ENCODE results near the gene FXYD4.

FXYD4 gene

GRCh38 chr10:43347997-43348396 is 23.4 kb upstream of the FXYD4 start:
- no peak for DNase-seq

DNA sequence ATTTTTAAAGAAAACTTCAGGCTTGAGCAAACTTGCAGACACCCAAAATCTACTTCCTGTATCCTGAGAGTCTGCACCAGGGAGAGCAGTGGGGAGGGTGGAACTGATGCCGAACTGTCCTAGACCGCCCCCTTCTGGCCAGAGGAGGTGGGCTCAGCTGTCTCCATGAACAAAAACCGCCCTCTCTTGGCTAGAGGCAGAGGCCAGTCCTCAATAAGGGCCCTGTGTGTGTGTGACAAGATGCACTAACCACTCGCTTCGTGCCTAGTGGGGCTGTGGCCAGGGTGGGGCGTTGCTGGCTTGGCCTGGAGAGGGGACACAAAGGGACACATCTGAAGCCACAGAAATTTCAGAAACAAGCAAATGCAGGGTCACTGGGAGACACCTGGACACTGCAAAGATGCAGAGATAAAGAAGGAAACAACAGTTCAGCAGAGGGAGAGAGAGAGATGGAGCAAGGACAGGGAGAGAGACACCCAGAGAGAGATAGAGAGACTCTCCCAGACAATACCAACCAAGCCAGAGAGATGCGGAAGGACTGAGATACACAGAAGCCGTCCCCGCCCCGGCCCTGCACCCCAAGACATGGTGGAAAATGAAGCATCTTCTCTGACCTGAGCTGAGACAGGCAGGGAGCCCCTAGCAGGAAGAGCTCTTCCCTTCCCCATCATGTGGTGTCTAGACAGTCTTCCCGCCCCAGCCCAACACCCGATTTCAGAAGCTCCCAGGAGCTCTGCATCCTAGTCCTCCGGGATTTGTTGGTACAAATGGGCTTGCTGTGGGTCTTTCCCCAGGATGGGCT is 22.7 kb upstream of the FXYD4 start:
- peak; percentile 85 for DNase-seq

DNA sequence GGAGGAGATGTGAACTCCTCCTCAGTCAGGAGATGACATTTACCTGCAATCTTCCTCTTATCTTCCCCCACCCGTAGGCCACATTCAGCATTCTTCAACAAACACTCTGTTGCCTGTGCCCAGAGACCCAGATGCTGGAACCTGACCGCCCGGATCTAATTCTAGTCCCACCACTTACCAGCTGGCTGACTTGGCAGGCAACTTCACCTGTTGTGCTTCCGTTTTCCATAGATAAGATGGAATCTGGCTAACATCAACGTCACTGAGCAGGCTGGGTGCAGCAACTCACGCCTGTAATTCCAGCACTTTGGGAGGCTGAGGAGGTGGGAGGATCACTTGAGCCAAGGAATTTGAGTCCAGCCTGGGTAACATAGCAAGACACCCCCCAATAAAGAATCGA is 21.3 kb upstream of the FXYD4 start:
- no peak for DNase-seq

GRCh38 chr10:43350686-43351085 is 20.8 kb upstream of the FXYD4 start:
- no peak for DNase-seq

DNA sequence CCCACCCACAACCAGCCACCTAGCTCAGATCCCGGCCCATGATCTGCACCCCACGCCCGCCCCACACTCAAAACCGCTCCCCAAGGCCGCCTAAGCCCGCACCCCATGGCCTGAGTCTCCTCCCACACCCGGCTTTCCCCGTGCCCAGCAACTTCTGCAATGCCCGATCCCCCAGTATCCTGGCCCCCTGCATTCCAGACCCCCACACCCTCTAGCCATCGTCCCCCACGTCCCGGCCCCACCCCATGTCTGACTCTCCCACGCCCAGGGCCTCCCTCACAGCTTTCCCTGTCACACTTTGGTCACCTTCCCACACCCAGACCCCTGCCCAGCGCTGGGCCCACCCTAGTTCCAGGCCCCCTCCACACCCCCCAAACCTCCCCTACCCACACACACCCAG is 20.1 kb upstream of the FXYD4 start:
- no peak for DNase-seq

- no peak for DNase-seq
Measured at GRCh38 chr10:43352951-43353350, 18.5 kb upstream of the FXYD4 start.

- DNase-seq, result no peak
Measured at GRCh38 chr10:43353495-43354329, 17.7 kb upstream of the FXYD4 start.

- no peak for DNase-seq
Measured at GRCh38 chr10:43354330-43354635, 17.2 kb upstream of the FXYD4 start.

GRCh38 chr10:43354879-43355380 is 16.5 kb upstream of the FXYD4 start:
- DNase-seq, result no peak

DNA sequence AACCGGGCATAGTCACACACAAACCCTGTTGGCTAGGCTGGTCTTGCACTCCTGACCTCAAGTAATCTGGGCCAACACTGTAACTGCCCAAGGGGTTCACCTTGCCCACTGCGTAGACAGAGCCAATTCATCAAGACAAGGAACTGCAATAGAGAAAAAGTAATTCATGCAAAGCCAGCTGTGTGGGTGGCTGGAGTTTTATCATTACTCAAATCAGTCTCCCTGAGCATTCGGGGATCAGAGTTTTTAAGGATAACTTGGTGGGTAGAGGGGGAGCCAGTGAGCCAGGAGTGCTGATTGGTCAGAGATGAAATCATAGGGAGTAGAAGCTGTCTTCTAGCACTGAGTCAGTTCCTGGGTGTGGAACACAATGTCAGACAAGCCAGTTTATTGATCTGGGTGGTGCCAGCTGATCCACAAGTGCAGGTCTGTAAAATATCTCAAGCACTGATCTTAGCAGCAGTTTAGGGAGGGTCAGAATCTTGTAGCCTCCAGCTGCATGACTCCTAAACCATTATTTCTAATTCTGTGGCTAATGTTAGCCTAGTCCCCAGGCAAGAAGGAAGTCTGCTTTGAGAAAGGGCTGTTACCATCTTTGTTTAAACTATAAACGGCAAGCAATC is 15.6 kb upstream of the FXYD4 start:
- DNase-seq, result peak; percentile 30

DNA sequence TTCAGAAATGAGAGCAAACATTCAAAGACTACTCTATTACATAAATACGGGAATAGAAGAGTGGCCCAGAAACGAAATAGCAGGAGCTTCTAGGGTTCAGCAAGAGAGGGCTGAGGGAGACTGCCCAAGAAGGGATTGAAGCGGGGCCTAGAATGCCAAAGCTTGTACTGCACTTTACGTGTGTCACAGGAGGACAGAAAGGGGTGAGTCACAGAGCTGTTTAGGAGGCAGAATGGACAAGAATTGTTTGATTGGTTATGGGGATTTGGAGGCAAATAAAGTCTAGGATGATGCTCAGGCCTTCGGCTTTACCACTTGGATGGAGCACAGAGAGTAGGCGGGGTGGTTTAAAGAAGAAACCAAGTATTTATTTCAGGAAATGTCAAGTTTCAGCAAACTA is 11.3 kb upstream of the FXYD4 start:
- DNase-seq, result no peak

GRCh38 chr10:43361547-43362190 is 9.8 kb upstream of the FXYD4 start:
- DNase-seq, result no peak

DNA sequence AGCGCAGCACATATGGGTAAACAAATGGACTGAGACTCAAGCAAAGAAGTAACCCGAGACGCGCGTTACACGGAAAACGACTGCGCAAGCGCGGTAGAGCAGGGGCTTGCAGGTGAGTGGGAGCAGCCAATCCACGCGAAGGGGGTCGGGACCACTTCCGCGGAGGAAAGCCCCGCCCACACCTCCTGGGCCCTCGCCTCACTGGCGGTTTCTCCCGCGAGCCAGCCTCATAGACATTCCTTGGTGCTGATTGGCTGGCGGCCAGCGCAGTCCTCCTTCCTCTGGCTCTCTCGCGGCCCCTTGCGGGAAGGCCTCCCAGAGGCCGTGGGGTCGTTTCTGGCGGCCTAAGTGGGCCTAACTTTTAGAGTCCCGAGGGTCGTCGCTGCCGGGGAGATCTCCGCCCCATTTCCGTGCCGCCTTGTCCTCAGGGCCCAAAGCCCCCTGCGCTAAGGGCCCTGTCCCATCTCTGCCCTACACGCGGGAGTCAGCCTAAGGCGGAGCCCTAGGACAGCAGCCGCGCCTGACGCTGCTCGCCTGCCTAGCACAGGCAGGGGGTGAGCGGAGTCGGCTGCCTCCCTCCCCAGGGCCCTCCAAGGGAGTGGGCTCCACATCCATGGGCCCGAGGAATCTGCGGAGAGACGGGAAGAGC is 9.1 kb upstream of the FXYD4 start:
- peak; percentile 96 for DNase-seq

DNA sequence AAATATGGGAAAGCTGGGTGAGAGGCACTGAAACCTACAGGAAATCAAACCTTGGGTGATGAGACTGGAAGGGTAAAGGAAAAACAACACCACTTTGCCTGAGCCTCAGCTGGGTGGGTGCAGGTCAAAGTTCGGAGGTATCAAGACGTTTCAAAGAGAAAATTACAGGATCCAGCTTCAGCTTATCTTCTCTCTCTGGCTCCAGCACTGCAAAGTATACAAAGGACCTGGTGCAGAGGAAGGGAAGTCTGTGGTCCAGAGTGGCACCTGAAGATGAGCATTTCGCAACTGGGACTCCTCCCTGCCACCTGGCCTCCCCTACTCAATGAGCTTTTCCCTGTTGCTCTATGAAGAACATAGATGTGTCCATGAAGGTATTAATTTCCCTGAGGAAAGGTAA is 6.4 kb upstream of the FXYD4 start:
- no peak for DNase-seq

DNA sequence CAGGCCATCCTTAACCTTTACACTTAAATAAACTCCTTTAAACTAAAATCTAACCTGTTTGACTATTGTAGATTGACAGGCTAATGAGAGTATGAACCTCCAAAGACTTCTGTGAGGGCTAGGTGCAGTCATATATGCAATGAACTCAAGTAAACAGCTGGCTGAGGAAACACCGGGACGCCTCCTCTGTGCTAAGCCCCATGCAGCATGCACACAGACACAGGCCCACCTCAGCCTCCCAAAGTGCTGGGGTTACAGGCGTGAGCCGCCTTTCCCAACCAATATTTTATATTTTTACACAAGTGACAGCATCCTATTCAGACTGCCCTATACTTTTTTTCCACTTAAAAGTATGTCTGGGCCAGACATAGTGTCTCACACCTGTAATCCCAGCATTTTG is 1.5 kb upstream of the FXYD4 start:
- DNase-seq, result no peak

DNA sequence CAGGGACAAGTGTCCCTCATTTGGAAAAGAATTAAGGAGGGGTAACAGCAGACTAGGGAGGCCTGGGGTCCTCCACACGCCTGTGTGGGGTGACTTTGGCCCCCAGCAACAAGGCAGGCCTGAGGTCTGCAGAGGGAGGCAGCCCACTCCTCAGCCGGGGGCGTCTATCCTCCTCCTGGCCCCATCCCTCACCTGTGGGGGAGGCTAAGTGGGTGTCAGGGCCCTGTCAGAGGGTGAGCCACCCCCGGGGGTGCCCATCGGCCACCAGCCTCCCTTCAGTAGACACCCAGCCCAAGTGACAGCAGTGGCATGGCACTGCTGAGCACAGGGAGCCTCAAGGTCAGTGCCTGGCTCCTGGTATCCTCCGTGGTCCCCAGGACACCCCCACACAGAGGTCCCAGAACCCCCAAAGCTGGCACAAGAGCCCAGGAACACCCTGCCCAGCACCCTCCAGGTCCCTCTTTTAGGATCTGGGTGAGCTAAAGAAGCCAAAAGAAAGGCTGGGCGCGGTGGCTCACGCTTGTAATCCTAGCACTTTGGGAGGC is 693 bp upstream of the FXYD4 start:
- no peak for DNase-seq

DNA sequence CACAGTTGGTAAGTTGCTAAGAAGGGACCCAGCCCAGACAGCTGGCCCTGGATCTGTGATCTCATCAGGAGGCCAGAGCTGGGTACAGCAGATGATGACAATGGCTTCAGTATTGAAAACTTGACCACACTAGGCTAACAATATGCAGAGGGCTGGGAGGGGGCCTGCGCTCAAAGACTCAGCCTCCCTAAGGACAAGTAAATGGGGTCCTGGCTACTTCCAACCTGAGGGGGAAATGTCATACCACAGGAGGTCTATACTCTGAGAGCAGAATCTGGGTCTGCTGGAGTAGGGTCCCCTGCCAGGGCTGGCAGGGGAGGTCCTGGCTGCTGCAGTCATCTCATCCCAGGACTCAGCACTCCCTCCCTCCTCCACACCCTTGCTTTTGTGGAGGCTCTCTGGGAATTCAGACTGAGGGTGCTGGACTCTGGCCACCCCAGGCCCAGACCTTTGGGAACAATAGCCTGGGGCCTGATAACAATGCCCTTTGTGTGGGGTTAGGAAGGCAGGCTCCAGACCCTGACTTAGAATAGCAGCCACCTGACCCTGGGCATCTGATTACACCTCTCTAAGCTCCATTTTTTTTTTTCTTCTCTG is 1.4 kb downstream of the FXYD4 start:
- DNase-seq, result no peak

DNA sequence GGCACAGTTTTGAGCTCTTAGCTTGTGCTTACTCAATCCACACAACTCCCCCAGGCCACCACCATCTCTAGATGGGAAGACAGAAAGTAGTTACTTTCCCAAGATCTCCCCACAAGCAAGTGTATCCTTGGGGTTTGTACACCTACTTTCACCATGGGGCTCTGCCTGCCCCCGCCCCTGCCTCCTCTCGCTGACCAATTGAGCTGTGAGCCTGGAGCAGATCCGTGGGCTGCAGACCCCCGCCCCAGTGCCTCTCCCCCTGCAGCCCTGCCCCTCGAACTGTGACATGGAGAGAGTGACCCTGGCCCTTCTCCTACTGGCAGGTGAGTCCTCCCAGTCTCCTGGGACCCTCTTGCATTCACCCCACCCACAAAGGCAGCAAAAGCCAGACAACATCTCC is 2.0 kb downstream of the FXYD4 start:
- no peak for DNase-seq

- no peak for DNase-seq
Measured at GRCh38 chr10:43374194-43374593, 2.8 kb downstream of the FXYD4 start.

DNA sequence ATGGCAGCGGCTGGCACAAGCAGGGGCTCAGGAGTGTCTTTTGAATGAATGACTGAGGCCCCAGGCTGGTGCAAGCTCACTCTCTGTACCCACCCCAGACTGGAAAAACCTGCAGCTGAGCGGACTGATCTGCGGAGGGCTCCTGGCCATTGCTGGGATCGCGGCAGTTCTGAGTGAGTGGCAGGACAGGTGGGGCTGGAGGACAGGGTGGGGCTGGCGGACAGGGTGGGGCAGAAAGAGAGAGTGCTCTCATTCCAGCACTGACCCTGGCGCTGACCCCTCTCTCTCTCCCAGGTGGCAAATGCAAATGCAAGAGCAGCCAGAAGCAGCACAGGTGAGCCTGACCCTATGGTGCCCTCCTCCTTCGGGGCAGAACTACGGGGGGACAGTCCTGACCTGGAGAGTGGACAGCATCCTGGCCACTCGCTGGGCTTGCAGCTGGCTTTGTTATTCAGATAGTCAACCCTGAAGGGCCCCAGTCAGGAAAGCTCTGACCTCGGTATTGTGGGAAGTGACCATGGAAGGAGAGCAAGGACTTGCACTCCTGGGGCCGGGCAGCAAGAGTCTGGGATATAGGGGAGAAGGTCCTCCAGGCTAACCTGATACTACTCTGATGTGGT is 4.1 kb downstream of the FXYD4 start:
- no peak for DNase-seq

- no peak for DNase-seq
Measured at GRCh38 chr10:43376046-43376635, 4.7 kb downstream of the FXYD4 start.

All from MV-4-11 (cell line).